Measurements from ENCODE around the gene HRH4. TPM values are rescaled to one million over a fixed set of nuclear protein-coding genes. Genes with fewer than 3 reads are reported as not detected.

The HRH4 gene
- total and polyA plus RNA-seq, 2 donors = 0.05 to 0.24 TPM

DNA sequence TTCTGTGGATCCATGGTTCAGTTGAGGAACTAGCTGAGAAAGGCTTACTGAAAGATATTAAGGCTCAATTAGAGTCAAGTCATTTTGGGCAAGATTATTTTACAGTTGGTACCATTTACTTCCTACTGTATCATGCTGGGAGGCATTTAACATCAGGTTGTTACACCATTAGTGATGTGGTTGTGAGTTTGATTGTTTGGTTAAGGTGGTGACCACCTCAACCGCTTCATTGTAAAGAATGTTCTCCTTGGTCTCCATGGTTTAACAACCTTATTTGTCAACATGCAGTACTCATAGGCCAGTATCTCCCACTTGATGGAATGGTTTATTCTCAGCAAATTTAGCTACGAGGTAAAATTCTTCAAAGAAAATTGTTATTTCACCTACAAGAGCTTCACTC, 34.1 kb downstream of the HRH4 start:
- Histone ChIP-seq H3K9me3 (ENCODE audit: control insufficient read depth in 2 of 2, insufficient read depth in 1 of 2, low read length in 1 of 2) (no peaks in the 10 kb centered on the region), H3K27me3 (ENCODE audit: control insufficient read depth in 2 of 2, insufficient read depth in 1 of 2, low read length in 1 of 2) (no peaks in the 10 kb centered on the region), H3K36me3 (ENCODE audit: control insufficient read depth in 2 of 2, insufficient read depth in 2 of 2, low read length in 1 of 2) (no peaks in the 10 kb centered on the region), H3K27ac (ENCODE audit: low read depth in 1 of 2, low read length in 1 of 2) (no peak overlapping the region), H3K4me3 (ENCODE audit: low read length in 2 of 2) (no peak overlapping the region), H3K4me1 (ENCODE audit: control insufficient read depth in 2 of 2, insufficient read depth in 2 of 2, low read length in 2 of 2) (peaks cover 6 to 10% of the 10 kb centered on the region in 2 donors)
- 92% methylated on average over 2 of the region's 2 CpGs for WGBS
- no peak for DNase-seq (ENCODE audit: low read depth in 6 of 9, low spot score in 9 of 9)

DNA sequence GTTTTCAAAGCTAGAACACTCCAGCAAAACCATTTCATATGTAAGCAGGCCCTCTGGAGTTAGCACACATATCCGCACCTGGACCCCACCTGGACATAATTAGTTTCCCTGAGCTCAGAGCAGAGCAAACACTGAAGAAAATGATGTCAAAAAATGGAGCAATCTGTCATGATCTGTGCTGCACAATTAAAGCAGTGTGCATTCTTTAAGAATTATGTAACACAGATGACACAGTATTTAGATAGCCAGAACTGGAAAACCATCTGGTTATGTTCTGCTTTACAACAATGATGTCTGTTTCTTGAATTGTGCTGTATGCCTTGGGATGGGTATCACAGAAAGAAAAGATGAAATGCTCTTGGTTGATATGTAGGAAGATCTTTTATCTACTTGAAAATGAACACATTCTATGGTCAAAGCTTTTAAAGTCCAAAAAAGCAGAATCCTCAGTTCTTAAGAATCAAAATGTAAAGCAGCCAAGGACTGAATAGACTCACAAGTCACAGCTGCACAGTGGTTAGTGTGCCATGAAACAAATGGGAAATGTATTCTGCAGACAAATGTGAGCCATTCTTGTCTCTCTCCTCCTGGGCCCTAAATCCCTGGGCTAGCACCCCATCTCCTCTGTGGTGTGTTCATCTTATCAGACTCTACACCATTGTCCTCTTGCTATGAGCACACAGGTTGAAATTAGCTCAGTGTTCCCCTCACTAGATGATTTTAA, 36.8 kb downstream of the HRH4 start:
- 93% methylated on average over 1 of the region's 1 CpG for WGBS
- no peak overlapping the region for H3K27ac ChIP-seq (ENCODE audit: low read depth in 1 of 2, low read length in 1 of 2)
- DNase-seq (ENCODE audit: low read depth in 6 of 9, low spot score in 9 of 9) = no peak

DNA sequence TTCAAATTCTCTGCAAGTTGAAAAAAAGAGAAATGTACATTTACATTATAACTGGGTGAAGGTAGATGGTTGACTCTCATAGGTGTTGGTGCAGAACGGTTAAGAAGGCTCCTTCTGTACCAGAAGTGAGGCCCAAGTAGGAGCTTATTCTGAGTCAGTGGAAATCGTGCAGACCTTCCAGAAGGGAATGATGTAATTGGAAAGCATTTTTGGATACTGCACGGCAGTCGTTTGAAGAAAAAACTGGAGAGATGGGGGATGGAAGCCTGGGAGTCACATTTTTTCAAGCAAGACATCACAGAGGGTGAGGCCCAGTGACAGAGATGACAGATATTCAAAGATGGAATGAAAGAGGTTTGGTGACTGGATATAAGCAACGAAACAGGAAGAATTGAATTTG, 39.4 kb downstream of the HRH4 start:
- H3K4me1 ChIP-seq (ENCODE audit: control insufficient read depth in 2 of 2, insufficient read depth in 2 of 2, low read length in 2 of 2) = no peaks in the 10 kb centered on the region
- no peaks in the 10 kb centered on the region for H3K27me3 ChIP-seq (ENCODE audit: control insufficient read depth in 2 of 2, insufficient read depth in 1 of 2, low read length in 1 of 2)
- no peak overlapping the region for H3K27ac ChIP-seq (ENCODE audit: low read depth in 1 of 2, low read length in 1 of 2)
- no peak overlapping the region for H3K4me3 ChIP-seq (ENCODE audit: low read length in 2 of 2)
- no peak for DNase-seq (ENCODE audit: low read depth in 6 of 9, low spot score in 9 of 9)
- H3K9me3 ChIP-seq (ENCODE audit: control insufficient read depth in 2 of 2, insufficient read depth in 1 of 2, low read length in 1 of 2) = no peaks in the 10 kb centered on the region
- WGBS = 92% methylated on average over 5 of the region's 5 CpGs
- H3K36me3 ChIP-seq (ENCODE audit: control insufficient read depth in 2 of 2, insufficient read depth in 2 of 2, low read length in 1 of 2) = no peaks in the 10 kb centered on the region

More for the DNA sequence above, 36.8 kb downstream of the HRH4 start:
- Histone ChIP-seq H3K4me1 (ENCODE audit: control insufficient read depth in 2 of 2, insufficient read depth in 2 of 2, low read length in 2 of 2) (peaks cover under 1 to 3% of the 10 kb centered on the region in 2 donors), H3K9me3 (ENCODE audit: control insufficient read depth in 2 of 2, insufficient read depth in 1 of 2, low read length in 1 of 2) (no peaks in the 10 kb centered on the region), H3K4me3 (ENCODE audit: low read length in 2 of 2) (no peak overlapping the region), H3K36me3 (ENCODE audit: control insufficient read depth in 2 of 2, insufficient read depth in 2 of 2, low read length in 1 of 2) (no peaks in the 10 kb centered on the region), H3K27me3 (ENCODE audit: control insufficient read depth in 2 of 2, insufficient read depth in 1 of 2, low read length in 1 of 2) (no peaks in the 10 kb centered on the region)

DNA sequence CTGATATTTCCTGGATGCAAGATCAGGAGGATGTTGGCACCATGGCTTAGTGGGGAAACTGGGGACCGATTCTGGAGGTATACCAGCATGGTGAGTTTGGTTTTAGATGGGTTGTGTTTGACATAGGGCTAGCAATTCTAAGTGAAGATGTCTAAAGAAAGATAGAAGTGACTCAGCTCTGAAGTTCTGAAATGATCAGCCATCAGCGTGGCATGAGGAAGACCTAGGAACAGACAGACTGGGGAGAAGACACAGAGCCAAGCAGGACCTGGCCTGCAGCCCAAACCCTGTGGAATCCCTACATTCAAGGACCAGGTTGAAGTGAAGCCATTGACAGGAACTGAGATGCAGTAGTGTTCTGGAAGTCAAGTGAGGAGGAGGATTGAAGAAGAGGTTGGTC, 39.8 kb downstream of the HRH4 start:
- Histone ChIP-seq H3K27ac (ENCODE audit: low read depth in 1 of 2, low read length in 1 of 2) (no peak overlapping the region), H3K4me1 (ENCODE audit: control insufficient read depth in 2 of 2, insufficient read depth in 2 of 2, low read length in 2 of 2) (no peaks in the 10 kb centered on the region), H3K27me3 (ENCODE audit: control insufficient read depth in 2 of 2, insufficient read depth in 1 of 2, low read length in 1 of 2) (no peaks in the 10 kb centered on the region), H3K9me3 (ENCODE audit: control insufficient read depth in 2 of 2, insufficient read depth in 1 of 2, low read length in 1 of 2) (no peaks in the 10 kb centered on the region), H3K36me3 (ENCODE audit: control insufficient read depth in 2 of 2, insufficient read depth in 2 of 2, low read length in 1 of 2) (no peaks in the 10 kb centered on the region), H3K4me3 (ENCODE audit: low read length in 2 of 2) (no peak overlapping the region)
- 96% methylated on average over 2 of the region's 2 CpGs for WGBS
- DNase-seq (ENCODE audit: low read depth in 6 of 9, low spot score in 9 of 9) = no peak

DNA sequence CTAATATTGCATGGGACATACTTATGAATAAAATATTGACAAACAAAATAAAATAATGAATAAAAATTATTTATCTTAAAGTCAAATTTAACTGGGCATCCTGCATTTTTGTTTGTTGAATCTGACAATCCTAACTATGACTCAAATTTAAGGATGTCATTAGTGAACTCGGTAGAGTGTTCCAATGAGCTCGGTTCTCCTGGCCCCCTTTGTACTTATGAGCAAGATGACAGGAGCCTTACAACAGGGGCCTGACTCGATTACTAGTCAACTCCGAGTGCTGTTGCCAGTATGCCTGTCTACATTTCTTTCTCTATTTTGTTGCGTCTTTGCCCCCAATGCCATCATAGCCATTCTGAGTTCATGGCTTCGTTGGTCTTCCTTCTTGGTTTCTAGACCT, 40.3 kb downstream of the HRH4 start:
- DNase-seq (ENCODE audit: low read depth in 6 of 9, low spot score in 9 of 9) = no peak
- H3K9me3 ChIP-seq (ENCODE audit: control insufficient read depth in 2 of 2, insufficient read depth in 1 of 2, low read length in 1 of 2) = no peaks in the 10 kb centered on the region
- H3K4me3 ChIP-seq (ENCODE audit: low read length in 2 of 2) = no peak overlapping the region
- H3K4me1 ChIP-seq (ENCODE audit: control insufficient read depth in 2 of 2, insufficient read depth in 2 of 2, low read length in 2 of 2) = no peaks in the 10 kb centered on the region
- no peak overlapping the region for H3K27ac ChIP-seq (ENCODE audit: low read depth in 1 of 2, low read length in 1 of 2)
- H3K36me3 ChIP-seq (ENCODE audit: control insufficient read depth in 2 of 2, insufficient read depth in 2 of 2, low read length in 1 of 2) = no peaks in the 10 kb centered on the region
- no peaks in the 10 kb centered on the region for H3K27me3 ChIP-seq (ENCODE audit: control insufficient read depth in 2 of 2, insufficient read depth in 1 of 2, low read length in 1 of 2)
- WGBS = 96% methylated on average over 6 of the region's 6 CpGs

DNA sequence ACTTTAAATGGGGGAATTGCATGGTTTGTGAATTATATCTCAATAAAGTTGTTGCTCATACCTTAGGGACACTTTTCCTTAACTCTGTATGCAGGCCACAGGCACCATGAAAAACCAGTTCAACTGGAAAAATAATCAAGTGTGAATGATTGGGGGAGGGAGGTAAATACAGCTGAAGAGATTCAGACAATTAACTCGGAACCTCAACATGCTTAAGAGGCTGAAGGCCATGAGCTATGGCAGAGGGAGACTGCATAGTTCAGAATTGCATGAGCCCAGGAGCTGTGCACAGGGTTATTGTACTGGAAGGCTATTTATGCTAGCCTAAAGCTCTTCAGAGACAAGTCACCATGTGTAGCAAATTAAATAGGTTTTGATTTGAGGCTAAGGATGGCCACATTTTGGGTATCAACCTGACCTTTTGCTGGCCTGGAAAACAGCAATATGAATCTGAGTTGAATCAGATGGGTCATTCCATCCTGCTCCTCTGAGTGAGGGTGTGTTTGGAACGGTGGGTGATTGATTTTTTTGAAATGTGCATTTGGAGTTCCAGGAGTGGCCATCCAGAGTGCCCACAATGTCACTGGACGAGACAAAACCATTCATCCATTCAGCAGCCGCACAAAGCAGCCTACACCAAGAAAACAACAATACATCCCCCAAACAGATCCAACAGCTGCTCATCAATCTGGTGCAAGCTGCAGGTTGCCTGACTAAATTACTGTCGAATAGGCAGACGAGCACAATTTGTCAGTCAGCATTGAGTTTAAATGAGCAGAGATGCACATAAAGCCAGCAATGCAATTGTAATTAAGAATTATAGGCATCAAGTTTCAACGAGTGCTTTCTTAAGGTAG, 42.5 kb downstream of the HRH4 start:
- DNase-seq (ENCODE audit: low read depth in 6 of 9, low spot score in 9 of 9) = no peak
- Histone ChIP-seq H3K4me1 (ENCODE audit: control insufficient read depth in 2 of 2, insufficient read depth in 2 of 2, low read length in 2 of 2) (no peaks in the 10 kb centered on the region), H3K36me3 (ENCODE audit: control insufficient read depth in 2 of 2, insufficient read depth in 2 of 2, low read length in 1 of 2) (no peaks in the 10 kb centered on the region), H3K27me3 (ENCODE audit: control insufficient read depth in 2 of 2, insufficient read depth in 1 of 2, low read length in 1 of 2) (no peaks in the 10 kb centered on the region), H3K9me3 (ENCODE audit: control insufficient read depth in 2 of 2, insufficient read depth in 1 of 2, low read length in 1 of 2) (no peaks in the 10 kb centered on the region), H3K4me3 (ENCODE audit: low read length in 2 of 2) (no peak overlapping the region), H3K27ac (ENCODE audit: low read depth in 1 of 2, low read length in 1 of 2) (no peak overlapping the region)
- 93% methylated on average over 7 of the region's 7 CpGs for WGBS

DNA sequence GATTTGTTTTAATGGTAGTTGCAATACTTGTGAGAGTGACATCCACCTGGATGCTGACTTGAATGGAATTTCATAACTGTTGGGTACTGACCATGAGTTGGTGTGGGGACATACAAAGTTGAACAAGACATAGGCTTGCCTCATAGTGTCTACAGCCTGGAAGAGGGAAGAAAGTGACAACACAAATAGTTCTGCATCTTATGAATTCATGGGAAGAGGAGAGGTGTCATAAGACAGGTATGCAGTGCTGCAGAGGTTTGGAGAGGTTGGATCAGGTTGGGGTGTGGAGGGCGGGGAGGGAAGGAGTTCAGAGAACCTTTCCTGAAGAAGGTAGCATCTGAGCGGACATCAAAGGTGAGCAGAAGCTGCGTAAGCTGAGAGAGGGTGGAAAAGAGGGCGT, 44.0 kb downstream of the HRH4 start:
- WGBS = 98% methylated on average over 4 of the region's 4 CpGs
- no peaks in the 10 kb centered on the region for H3K36me3 ChIP-seq (ENCODE audit: control insufficient read depth in 2 of 2, insufficient read depth in 2 of 2, low read length in 1 of 2)
- H3K4me3 ChIP-seq (ENCODE audit: low read length in 2 of 2) = no peak overlapping the region
- H3K4me1 ChIP-seq (ENCODE audit: control insufficient read depth in 2 of 2, insufficient read depth in 2 of 2, low read length in 2 of 2) = no peaks in the 10 kb centered on the region
- no peaks in the 10 kb centered on the region for H3K27me3 ChIP-seq (ENCODE audit: control insufficient read depth in 2 of 2, insufficient read depth in 1 of 2, low read length in 1 of 2)
- DNase-seq (ENCODE audit: low read depth in 6 of 9, low spot score in 9 of 9) = no peak
- peaks cover 0 to 3% of the 10 kb centered on the region in 2 donors for H3K9me3 ChIP-seq (ENCODE audit: control insufficient read depth in 2 of 2, insufficient read depth in 1 of 2, low read length in 1 of 2)
- no peak overlapping the region for H3K27ac ChIP-seq (ENCODE audit: low read depth in 1 of 2, low read length in 1 of 2)

DNA sequence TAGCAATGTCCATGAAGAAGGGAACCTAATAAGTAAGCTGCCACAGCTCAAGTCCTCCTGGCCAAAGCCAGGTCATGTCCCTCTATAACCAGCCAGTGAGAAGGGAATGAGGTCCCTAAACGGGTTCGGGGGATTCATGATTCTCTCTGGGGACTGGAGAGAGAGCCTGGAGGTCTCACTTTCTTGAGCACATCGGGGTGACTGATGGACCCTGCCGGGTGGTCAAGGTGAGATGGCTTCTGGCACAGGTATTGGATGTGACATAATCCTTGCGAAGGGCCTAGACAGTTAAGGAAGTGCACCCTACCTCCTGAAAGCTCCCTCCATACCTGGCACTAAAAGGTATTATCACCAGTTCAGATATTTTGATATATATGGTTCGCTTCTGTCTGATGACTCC, 45.7 kb downstream of the HRH4 start:
- Histone ChIP-seq H3K9me3 (ENCODE audit: control insufficient read depth in 2 of 2, insufficient read depth in 1 of 2, low read length in 1 of 2) (peaks cover 0 to 3% of the 10 kb centered on the region in 2 donors), H3K4me3 (ENCODE audit: low read length in 2 of 2) (no peak overlapping the region), H3K27ac (ENCODE audit: low read depth in 1 of 2, low read length in 1 of 2) (no peak overlapping the region), H3K36me3 (ENCODE audit: control insufficient read depth in 2 of 2, insufficient read depth in 2 of 2, low read length in 1 of 2) (no peaks in the 10 kb centered on the region), H3K4me1 (ENCODE audit: control insufficient read depth in 2 of 2, insufficient read depth in 2 of 2, low read length in 2 of 2) (no peaks in the 10 kb centered on the region), H3K27me3 (ENCODE audit: control insufficient read depth in 2 of 2, insufficient read depth in 1 of 2, low read length in 1 of 2) (no peaks in the 10 kb centered on the region)
- 96% methylated on average over 6 of the region's 6 CpGs for WGBS
- DNase-seq (ENCODE audit: low read depth in 6 of 9, low spot score in 9 of 9) = no peak

DNA sequence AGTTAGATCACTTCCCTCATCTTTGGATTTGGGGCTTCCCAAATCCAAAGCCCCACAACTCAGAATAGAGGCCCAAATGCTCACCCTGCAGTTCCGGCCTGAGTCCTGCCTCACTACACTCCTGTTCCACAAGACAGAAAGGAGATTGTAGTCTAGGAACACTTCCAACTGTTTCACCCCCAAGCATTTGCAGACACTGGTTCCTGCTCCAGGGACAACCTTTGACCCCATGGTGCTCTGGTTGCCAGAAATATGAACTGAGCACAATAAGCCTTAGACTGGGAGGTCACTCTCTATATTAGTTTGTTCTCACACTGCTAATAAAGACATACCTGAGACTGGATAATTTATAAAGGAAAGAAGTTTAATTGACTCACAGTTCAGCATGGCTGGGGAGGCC, 49.0 kb downstream of the HRH4 start:
- Histone ChIP-seq H3K36me3 (ENCODE audit: control insufficient read depth in 2 of 2, insufficient read depth in 2 of 2, low read length in 1 of 2) (no peaks in the 10 kb centered on the region), H3K9me3 (ENCODE audit: control insufficient read depth in 2 of 2, insufficient read depth in 1 of 2, low read length in 1 of 2) (peaks cover 0 to 3% of the 10 kb centered on the region in 2 donors), H3K4me3 (ENCODE audit: low read length in 2 of 2) (no peak overlapping the region), H3K4me1 (ENCODE audit: control insufficient read depth in 2 of 2, insufficient read depth in 2 of 2, low read length in 2 of 2) (no peaks in the 10 kb centered on the region), H3K27ac (ENCODE audit: low read depth in 1 of 2, low read length in 1 of 2) (no peak overlapping the region), H3K27me3 (ENCODE audit: control insufficient read depth in 2 of 2, insufficient read depth in 1 of 2, low read length in 1 of 2) (no peaks in the 10 kb centered on the region)
- WGBS = 100% methylated on average over 1 of the region's 1 CpG
- no peak for DNase-seq (ENCODE audit: low read depth in 6 of 9, low spot score in 9 of 9)

All from thymus (tissue), 11 donors.